Sigmoid colon (tissue), 4 donors: ENCODE results near the gene ANO4.

Experiments used
- CTCF ChIP-seq, 4 experiments: fragments of 450-650 bp in 3 of 4; fragments of 200-600 bp in 1 of 4; IDR thresholded peaks; one replicate each; pipeline ENCODE4 v1.5.1; 2016 to 2019; ENCODE audit warnings: antibody characterized with exemption in 4 of 4, mild to moderate bottlenecking in 3 of 4, moderate library complexity in 2 of 4
- EP300 ChIP-seq, 4 donors: sonication (generic); formaldehyde crosslinking; IDR thresholded peaks; one replicate each; pipeline ENCODE4 v1.6.1; 2017; ENCODE audit warnings: antibody characterized with exemption in 4 of 4

GRCh38 chr12:101110866-101111265 is 316.3 kb downstream of the ANO4 start:
- TF ChIP-seq CTCF (IDR thresholded peaks at IDR 0.05) (no peak), EP300 (IDR thresholded peaks at IDR 0.05) (no peak)
